GM19239 (cell line): ENCODE results near the gene VGLL3.
"Not testable (repeated sequence)": the region's sequence is repeated elsewhere in the genome, so short reads cannot be mapped to it uniquely, and the experiment has no call there.

Source experiments
- DNase-seq: peaks from one replicate; pipeline ENCODE4 v3.0.0; 2011; ENCODE audit warnings: low spot score; ENCODE audit not compliant: insufficient read length
- FAIRE-seq: peaks from 2 replicates; lab custom pipeline; 2011; peaks lifted over from hg19 to GRCh38; lab: Jason Lieb, UNC

VGLL3 gene, protein sequence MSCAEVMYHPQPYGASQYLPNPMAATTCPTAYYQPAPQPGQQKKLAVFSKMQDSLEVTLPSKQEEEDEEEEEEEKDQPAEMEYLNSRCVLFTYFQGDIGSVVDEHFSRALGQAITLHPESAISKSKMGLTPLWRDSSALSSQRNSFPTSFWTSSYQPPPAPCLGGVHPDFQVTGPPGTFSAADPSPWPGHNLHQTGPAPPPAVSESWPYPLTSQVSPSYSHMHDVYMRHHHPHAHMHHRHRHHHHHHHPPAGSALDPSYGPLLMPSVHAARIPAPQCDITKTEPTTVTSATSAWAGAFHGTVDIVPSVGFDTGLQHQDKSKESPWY

DNA sequence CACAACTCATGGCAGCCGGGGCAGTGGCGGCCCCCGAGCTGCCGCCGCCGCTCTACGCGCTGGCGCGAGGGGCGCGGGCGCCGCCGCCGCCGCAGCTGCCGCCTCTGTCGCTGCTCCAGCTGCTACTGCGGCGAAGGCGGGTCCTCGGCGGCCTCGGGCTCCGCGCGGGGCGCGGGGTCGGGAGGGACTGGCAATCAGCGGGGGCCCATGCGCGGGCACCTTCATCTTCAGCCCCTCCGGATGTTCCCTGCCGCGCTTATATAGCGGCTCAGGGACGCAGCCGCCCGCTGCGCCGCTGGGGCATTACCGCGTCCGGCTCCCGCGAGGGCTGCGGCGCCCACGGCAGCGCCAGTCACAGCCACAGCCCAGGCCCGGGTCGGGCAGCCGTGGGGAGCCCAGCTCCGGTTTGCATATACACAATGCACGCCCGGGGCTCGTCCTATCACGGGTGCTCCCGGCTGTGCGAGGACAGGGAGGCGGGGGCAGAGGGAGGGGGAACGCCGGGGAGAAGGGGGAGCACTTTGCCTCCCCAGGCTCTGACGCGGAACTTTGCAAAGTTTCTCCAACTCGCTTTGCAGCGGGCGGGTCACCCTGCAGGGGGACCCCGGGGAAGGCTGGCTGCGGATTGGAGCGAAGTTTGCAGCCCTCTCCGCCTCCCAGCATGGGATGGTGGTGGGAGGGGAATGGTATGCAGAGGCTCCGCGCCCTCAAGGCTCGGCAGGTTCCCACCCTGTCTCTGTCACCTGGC, at the start of gene VGLL3:
Gene VGLL3, minus strand, starts transcription at position 416 of the 748 bp plus-strand sequence. Its CDS starts 406 bp downstream, at position 10.
- FAIRE-seq (no peak), DNase-seq (no peak)

DNA sequence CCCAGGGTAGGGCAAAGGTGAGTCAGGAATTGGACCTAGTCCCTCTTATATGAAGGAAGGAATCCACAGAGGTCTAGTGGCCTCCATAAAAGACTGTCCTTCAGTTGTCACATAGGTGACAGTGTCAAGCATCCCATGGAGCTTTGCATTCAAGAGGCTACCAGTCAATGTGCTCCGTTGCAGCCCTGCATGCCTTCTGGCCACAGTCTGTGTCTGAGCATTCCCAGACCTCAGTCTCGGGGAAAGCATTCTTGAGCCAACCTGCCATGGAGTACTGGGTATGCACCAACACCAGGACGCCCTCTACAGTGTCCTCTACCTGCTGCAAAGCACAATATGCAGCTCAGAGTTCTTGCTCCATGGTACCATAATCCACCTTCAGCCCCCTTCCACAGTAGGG, 46.7 kb upstream of the VGLL3 start:
- no peak for DNase-seq
- FAIRE-seq: no peak

DNA sequence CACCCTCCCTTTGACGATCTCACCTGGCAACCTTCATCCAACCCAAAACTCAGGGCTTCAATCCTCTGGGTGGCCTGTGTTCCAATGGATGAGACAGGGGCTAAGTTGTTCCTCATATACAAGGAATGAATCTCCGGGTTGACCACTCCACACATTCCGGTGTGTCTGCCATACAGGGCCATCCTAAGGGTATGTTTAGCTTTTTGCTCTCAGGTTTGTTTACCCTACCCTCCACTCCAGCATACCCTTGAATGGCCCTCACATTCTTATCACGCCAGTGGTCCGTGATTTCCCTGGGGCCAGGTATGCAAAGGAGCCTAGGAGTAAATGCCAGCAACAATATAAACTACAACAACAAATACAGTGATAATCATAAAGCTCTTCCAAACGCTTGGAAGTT, 45.7 kb upstream of the VGLL3 start:
- FAIRE-seq (no peak), DNase-seq (no peak)

DNA sequence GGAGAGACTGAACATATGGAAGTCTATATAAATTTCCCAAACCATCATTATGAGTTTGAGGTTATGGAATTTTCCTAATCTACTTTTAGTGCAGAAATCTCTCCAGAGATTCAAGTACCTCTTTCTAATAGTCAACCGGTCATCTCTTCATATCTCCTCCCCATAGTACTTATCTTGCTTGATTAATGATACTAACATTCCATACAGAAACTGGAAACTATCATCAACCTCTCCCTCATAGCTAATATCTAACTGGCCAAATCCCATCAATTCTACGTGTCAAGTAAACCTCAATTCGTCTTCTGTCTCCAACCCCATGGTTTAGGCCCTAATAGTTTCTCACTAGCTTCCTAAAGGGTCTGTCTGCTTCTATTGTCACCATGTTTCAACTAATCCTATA, 44.4 kb upstream of the VGLL3 start:
- FAIRE-seq (no peak), DNase-seq (no peak)

DNA sequence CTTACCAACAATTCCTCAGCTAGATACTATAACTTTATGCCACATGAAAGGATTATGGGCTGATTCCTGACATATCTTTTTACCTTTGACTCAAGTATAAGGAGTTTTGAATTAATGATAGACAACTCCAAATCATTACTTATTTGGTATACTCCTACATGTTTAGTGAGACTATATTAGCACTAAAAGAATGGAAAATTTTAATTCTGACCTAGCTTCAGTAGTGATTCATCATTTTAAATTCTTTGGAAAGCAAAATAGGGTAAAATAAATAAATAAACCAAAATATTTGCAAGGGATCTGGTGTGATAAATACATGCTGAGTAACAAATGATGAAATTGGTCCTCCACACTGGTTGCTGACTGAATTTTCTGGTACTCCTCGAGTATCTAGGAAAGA, 42.3 kb upstream of the VGLL3 start:
- FAIRE-seq: no peak

DNA sequence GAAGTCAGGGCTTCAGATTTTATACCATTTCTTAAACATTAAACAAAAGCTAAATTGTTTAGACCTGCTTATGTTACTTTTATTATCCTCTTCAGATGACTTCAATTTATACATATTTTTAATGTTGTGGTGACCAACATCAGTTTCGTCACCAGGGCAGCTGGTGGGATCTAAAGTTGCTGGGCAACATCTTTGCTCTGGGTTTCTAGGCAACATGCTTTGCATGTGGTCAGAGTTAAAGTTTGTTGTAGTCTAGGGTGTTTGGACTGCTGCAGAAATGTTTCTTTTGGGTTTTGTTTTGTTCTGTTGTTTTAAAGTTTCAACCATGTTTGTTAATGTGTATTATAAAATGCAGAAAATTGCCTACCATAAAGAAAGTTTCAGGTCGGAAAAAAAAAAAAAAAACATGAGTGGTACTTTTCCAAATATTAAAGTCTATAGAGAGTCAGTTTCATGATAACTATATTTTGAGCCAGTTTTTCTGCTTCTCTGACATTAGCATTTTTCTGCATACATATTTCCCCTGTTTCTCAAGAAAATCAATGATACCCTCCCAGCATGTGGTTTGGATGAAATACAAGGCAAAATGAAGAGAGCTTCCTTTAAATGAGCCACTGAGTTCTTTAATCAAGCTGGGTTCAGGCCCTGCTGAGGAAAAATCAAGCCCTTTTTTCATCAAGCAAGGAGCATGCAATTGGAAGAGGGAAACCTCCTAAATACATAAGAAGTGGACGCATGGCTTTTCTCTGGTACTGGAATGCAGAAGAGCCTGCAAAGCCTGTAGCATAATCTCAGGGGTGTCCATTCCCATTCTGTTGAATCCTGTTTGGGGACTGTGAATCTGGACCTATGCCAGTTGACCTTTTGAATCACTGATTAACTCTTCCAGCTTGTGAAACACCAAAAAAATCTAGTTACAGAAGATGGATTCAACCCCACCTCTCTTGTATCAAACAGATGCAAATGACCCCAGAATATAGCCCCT, 35.0 kb upstream of the VGLL3 start:
- no peak for DNase-seq
- no peak for FAIRE-seq

More for the DNA sequence above, 42.3 kb upstream of the VGLL3 start:
- DNase-seq: no peak

DNA sequence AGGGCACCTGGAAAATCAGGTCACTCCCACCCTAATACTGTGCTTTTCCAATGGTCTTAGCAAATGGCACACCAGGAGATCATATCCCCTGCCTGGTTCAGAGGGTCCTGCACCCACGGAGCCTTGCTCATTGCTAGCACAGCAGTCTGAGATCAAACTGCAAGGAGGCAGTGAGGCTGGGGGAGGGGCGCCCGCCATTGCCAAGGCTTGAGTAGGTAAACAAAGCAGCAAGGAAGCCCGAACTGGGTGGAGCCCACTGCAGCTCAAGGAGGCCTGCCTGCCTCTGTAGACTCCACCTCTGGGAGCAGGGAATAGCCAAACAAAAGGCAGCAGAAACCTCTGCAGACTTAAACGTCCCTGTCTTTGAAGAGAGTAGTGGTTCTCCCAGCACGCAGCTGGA, 26.4 kb upstream of the VGLL3 start:
- DNase-seq, FAIRE-seq: not testable (repeated sequence)

DNA sequence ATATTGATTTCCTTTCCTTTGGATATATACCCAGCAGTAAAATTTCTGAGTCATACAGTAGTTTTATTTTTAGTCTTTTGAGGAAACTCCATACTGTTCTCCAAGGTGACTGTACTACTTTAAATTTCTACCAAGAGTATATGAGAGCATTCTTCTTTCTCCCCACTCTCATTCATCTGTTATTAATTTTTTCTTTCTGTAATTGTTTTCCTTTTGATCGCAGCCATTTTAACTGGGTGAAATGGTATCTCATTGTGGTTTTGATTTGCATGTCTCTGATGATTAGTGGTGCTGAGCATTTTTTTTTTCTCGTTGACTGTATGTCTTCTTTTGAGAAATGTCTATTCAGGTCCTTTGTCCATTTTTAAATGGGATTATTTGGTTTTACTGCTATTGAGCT, 18.3 kb upstream of the VGLL3 start:
- FAIRE-seq (no peak), DNase-seq (no peak)

DNA sequence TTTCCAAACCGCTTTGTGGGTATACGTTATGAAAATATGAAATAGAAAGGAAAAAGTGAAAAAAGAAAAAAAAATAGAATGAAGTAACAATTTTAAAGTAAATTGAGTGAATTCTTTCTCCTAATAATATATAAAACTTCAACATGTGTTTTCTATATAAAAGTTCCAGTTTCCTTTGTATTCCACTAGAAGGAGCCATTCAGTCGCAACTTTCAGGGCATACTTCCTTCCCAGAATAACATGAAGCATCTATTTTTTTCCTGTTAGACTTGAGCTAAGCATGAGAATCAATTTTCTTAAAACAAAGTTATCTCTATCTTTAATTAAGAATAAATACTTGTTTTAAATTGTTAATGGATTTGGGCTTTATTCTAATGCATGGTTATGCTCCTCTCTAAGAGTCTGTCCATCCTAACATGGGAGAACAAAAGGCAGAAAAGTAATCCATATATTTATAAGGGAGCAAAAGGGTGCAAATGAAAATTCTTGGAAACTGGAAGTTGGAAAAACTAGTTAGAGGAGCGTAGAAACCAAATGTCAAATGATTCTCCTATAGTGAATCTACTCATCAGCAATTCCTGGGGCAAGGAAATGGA, 16.0 kb upstream of the VGLL3 start:
- no peak for FAIRE-seq
- DNase-seq: no peak

DNA sequence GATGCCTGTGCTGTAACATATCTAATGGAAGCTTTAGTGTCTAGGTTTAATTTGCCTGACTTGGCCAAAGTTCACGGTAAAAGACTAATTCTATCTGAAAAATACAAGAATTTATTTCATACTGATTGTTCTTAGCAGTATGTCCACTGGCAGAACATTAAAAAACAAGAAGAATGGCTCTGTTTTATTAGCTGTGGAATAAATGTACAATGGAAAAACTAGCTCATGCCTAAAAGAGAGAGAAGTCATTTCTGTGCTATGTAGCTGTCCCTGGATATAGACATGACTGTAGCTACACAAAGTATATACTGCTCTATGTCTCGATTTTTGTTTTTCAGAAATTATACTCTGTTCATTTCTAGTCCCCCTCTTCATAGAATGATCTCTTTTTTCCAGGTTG, 13.9 kb upstream of the VGLL3 start:
- FAIRE-seq (no peak), DNase-seq (no peak)

DNA sequence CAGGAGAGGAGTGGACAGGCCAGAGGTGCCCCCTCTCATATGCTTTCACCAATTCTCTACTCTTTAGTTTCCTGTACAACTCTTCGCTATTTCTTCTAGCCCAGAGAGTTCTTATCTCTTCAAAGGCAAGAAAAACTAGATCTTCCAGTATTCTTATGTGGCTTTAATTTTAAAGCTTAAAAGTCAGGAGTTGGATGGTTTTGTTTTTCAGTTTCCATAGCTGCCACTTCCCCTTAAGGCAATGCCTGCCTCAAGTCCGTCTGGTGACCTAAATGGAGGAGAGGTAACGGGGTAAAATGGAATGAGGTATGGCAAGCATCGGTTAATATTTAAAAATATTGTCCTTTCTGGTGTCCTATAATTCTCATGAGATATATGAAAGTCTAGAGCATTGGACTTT, 11.4 kb upstream of the VGLL3 start:
- DNase-seq (no peak), FAIRE-seq (no peak)

DNA sequence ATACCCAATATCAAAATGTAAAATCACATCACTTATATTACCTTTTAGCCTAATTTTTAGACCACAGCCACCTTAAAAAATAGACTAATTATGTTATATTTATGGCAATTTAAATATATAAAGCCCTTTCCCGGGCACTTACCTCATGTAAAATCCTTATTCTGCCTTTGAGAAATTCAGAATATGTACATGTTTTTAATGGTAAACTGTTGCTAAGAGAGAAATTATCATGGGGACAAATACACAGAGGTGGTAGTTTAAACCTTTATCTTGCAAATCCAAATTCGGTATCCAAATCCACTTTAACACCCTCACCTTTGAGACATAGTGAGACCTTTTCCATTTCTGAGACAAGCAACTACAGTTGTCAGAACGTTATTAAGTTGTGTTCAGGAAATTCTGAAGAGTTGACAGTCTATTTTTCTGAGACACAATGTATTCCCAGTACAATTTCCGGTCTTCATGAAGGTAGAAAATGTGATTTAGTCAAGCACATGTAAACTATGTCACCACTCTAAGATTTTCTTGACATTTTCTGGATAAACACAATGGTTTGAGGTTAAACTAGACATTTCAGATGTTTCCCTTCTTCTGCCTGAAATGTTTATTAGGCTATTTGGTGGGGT, 10.6 kb upstream of the VGLL3 start:
- no peak for FAIRE-seq

DNA sequence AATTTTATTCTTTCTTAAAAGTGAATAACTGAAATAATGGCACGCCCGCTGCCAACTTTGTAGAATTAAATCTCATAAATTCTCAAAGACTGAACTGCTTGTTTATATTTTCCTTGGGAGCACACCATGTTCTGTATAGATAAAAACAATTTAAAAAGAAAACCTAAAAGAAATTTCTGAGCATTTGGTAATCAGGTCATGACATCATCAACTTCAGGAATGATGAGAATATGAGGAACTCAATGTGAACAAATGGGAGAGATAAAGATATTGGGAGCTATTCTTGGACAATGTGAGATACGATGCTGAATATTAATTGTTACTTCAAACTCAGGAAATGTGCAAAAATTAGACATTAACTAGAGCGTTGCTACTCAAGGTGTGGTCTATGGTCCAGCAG, 10.0 kb upstream of the VGLL3 start:
- FAIRE-seq (no peak), DNase-seq (no peak)

More for the DNA sequence above, 10.6 kb upstream of the VGLL3 start:
- no peak for DNase-seq

DNA sequence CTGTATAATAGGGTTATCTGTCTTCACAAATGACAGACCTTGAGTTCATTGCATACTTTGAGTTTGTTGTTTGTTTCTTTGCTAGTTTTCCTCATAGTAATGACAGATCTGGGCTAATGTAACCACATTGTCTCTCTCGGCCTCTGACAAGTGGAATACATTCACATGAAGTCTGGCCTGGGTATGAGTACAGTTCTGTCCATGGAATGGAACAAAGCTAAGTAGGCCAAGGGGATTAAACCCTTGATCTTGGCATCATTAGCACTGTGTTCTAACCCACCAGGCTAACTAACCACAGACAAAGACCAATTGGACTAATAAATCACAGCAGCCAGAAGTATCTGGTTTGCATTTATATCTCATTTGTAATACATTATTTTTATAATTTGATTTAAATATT, 7.6 kb upstream of the VGLL3 start:
- DNase-seq (no peak), FAIRE-seq (no peak)

DNA sequence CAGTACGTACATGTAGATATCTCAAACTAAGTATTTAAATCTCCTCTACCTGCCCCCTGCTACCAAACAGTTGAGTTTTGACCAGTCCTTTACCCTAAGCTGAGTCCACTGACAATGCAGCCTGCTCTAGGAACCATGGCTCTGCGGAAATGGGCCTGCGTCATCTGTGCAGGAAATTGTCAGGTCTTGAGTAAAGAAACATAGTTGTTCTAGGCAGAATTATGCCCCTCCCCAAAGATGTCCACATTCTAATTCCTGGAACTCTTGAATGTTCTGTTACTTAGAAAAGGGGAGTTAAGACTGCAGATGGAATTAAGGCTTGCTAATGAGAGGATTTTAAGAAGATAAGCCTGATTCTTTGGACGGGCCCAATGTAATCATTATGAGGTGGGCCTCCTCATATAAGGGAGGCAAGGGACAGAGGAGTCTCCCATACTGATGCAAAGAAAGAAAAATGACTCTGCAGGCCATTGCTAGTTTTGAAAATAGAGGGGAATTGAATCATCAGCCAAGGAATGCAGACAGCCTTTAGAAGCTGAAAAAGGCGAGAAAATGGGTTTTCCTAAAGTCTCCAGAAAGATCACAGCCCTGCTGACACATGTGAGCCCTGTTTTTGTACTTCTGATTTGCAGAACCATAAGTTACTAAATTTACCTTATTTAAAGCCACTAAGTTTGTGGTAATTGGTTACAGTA, 5.5 kb upstream of the VGLL3 start:
- DNase-seq: no peak
- no peak for FAIRE-seq

DNA sequence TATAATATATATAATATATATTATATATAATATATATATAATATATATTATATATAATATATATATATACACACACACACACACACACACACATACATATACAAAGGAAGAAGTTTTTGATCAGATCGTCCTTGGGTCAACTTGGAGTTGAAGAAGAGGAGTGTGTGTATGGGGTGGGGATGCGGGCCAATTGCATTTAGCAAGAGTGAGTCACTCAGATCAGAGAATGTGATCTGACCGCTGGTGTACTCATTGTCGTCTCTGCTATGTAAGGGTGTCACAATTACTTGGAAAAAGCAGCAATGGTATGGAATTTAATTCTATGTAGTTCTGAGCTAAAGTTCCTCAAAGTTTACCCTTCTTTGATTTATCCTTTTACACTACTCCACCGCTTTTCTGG, 4.6 kb upstream of the VGLL3 start:
- FAIRE-seq: no peak
- DNase-seq: no peak

DNA sequence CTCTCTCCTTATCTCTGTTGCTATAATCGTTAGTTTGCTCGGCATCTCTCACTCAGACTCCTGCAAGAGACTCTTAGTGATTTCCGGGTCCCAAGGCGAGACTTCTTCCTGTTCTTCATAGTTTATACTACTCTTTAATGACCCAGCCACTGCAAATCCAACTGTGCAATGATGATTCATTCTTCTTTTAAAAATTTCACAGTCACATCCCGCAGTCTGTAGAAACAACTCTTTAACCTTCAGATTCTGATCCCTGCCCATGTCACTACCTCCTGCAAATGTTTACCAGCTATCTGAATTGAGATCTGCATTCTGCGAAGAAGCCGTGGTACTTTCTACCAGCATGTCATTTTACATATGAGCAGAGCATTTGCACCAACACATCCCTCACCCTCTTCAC, 2.8 kb upstream of the VGLL3 start:
- DNase-seq (no peak), FAIRE-seq (no peak)

DNA sequence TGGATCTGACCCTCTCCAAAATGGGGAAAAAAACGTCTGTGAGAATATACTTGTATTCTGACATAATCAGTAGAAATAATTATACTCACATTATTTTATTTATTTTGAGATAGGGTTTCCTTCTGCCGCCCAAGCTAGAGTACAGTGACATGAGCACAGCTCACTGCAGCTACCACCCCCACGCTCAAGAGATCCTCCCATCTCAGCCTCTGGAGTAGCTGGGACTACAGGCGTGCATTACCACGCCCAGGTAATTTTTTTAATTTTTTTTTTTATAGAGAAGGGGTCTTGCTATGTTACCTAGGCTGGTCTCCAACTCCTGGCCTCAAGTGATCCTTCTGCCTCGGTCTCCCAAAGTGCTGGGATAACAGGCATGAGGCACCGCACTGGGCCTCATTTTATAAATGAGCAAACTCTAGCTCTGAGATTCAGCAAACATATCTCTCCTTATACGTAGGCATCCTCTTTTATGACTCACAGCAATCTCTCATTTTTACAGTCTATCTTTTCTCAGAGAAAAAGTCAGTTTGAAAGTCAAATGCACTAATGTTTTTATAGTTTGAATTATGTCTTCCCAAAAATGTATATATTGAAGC, 989 bp upstream of the VGLL3 start:
- FAIRE-seq: no peak
- DNase-seq: no peak

DNA sequence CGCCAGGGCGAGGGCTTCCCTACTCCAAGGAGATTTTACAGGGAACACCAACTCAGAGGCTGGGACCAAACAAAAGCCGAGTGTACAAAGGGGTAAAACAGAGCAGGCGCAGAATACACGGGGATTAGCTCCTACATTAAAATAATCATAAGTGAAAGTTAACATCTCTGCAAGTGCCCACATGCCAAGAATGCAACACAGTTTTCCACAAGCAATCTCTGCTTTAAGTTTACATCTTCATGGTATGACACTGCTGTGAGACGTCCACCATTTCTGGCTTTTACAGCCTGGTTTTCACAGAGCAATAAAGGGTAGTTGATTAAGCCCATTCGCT, 500 bp upstream of the VGLL3 start:
- FAIRE-seq (no peak), DNase-seq (no peak)
